Choroid plexus epithelial cell (primary cell): ENCODE data around the gene C5.

Source experiments
- DNase-seq: peaks from one replicate; pipeline ENCODE4 v3.0.0-alpha.2; 2010; ENCODE audit warnings: low read depth
- H3K4me3 ChIP-seq: 2 replicates; pipeline ENCODE4 v1.5.1; 2011; ENCODE audit warnings: low read depth, mild to moderate bottlenecking, control low read depth, low read length, moderate library complexity
- TF ChIP-seq, protein P1 (sequence below): conservative IDR thresholded peaks from 2 replicates; pipeline ENCODE4 v1.5.1; 2011; ENCODE audit warnings: low read depth, mild to moderate bottlenecking, control low read depth, inconsistent platforms, low read length, moderate library complexity

C5 gene

DNA sequence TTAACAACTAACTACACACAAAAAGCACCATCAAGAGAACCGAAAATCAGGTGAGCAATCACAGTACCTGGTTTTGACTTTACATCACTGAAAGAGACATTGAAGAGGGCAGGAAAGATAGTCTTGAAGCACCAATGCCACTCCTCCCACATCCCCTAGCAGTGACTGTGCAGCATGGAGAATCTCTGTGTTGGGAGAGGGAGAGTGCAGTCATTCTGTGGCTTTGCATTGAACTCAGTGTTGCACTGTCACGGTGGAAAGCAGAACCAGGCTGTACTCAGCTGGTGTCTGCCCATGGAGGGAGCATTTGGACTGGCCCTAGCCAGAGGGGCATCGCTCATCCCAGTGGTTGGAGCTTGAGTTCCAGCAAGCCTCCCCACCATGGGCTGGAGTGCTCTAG lies 40.4 kb downstream of the C5 start:
- TF ChIP-seq, protein P1, sequence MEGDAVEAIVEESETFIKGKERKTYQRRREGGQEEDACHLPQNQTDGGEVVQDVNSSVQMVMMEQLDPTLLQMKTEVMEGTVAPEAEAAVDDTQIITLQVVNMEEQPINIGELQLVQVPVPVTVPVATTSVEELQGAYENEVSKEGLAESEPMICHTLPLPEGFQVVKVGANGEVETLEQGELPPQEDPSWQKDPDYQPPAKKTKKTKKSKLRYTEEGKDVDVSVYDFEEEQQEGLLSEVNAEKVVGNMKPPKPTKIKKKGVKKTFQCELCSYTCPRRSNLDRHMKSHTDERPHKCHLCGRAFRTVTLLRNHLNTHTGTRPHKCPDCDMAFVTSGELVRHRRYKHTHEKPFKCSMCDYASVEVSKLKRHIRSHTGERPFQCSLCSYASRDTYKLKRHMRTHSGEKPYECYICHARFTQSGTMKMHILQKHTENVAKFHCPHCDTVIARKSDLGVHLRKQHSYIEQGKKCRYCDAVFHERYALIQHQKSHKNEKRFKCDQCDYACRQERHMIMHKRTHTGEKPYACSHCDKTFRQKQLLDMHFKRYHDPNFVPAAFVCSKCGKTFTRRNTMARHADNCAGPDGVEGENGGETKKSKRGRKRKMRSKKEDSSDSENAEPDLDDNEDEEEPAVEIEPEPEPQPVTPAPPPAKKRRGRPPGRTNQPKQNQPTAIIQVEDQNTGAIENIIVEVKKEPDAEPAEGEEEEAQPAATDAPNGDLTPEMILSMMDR: no peak
- no peak overlapping the region for H3K4me3 ChIP-seq
- no peak for DNase-seq

- no peak overlapping the region for H3K4me3 ChIP-seq
- DNase-seq: no peak
- TF ChIP-seq, protein P1: no peak
Observed at GRCh38 chr9:120999317-120999716, 50.8 kb downstream of the C5 start.

- no peak for DNase-seq
- no peak overlapping the region for H3K4me3 ChIP-seq
- TF ChIP-seq, protein P1: no peak
Observed at GRCh38 chr9:120998111-120998510, 52.0 kb downstream of the C5 start.

DNA sequence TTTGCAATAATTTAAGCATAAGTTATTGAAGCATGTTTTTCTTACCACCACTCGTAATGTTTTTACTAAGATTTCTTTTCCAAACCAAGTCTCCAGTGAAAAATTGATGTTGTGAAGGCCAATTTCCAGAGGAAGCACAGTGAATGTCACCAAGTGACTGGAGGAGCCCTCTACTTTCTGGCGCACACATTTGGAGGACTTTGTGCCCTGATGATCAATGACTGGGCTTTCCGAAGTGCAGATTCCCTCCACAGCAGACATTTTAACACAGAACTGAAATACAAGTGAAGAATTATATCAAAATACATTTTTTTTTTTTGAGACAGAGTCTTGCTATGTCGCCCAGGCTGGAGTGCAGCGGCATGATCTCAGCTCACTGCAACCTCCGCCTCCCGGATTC lies 52.6 kb downstream of the C5 start:
- TF ChIP-seq, protein P1: no peak
- no peak for DNase-seq
- no peak overlapping the region for H3K4me3 ChIP-seq

- TF ChIP-seq, protein P1: no peak
- no peak for DNase-seq
- H3K4me3 ChIP-seq: no peak overlapping the region
Observed at GRCh38 chr9:120996409-120996808, 53.7 kb downstream of the C5 start.

- TF ChIP-seq, protein P1: no peak
- no peak for DNase-seq
- no peak overlapping the region for H3K4me3 ChIP-seq
Observed at GRCh38 chr9:120989065-120989464, 61.0 kb downstream of the C5 start.

- H3K4me3 ChIP-seq: no peak overlapping the region
- peak; percentile 82 for DNase-seq
- TF ChIP-seq, protein P1: peak; percentile 76
Observed at GRCh38 chr9:120985819-120986222, 64.3 kb downstream of the C5 start.
